Renal cortex interstitium (tissue), 15 donors: ENCODE data around the gene CCND2. TPM values are rescaled to one million over a fixed set of nuclear protein-coding genes. Genes with fewer than 3 reads are reported as not detected.
"Not testable (repeated sequence)": the region's sequence is repeated elsewhere in the genome, so short reads cannot be mapped to it uniquely, and the experiment has no call there.

ENCODE experiments used
- DNase-seq, 11 donors: peaks; one replicate each; pipeline ENCODE4 v3.0.0-alpha.2; 2013; ENCODE audit warnings: low read depth in 9 of 11, low spot score in 4 of 11; ENCODE audit errors: extremely low read depth in 1 of 11
- long read RNA-seq, 16 experiments: transcript quantifications; one replicate each; lab custom pipeline, GENCODE V29; 2026
- polyA plus RNA-seq, 3 donors: library from polyadenylated mRNA; unstranded; fragments of 120-200 nt; gene quantifications; one replicate each; pipeline ENCODE4 v1.2.1, GENCODE V29; 2013; ENCODE audit not compliant: insufficient read length in 3 of 3

The CCND2 gene
- 10 to 100 TPM; 51.3 to 58.5 (median 57.9) TPM for polyA plus RNA-seq
- long read RNA-seq, donor 1, full-length matches to known transcripts: 4 of 4 reads
- long read RNA-seq, donor 1, partial matches to known transcripts: 0 of 4 reads
- long read RNA-seq, donor 1, other reads (novel, unspliced or antisense): 0 of 4 reads
- long read RNA-seq, donor 2, full-length matches to known transcripts: 5 of 5 reads
- long read RNA-seq, donor 2, partial matches to known transcripts: 0 of 5 reads
- long read RNA-seq, donor 2, other reads (novel, unspliced or antisense): 0 of 5 reads
- long read RNA-seq, donor 3, full-length matches to known transcripts: 7 of 14 reads
- long read RNA-seq, donor 3, partial matches to known transcripts: 7 of 14 reads
- long read RNA-seq, donor 3, other reads (novel, unspliced or antisense): 0 of 14 reads
- long read RNA-seq, donor 4, full-length matches to known transcripts: 2 of 41 reads
- long read RNA-seq, donor 4, partial matches to known transcripts: 39 of 41 reads
- long read RNA-seq, donor 4, other reads (novel, unspliced or antisense): 0 of 41 reads
- long read RNA-seq, donor 5: 0 reads
- long read RNA-seq, donor 6, full-length matches to known transcripts: 7 of 7 reads
- long read RNA-seq, donor 6, partial matches to known transcripts: 0 of 7 reads
- long read RNA-seq, donor 6, other reads (novel, unspliced or antisense): 0 of 7 reads
- long read RNA-seq, donor 7, full-length matches to known transcripts: 5 of 5 reads
- long read RNA-seq, donor 7, partial matches to known transcripts: 0 of 5 reads
- long read RNA-seq, donor 7, other reads (novel, unspliced or antisense): 0 of 5 reads
- long read RNA-seq, donor 8, full-length matches to known transcripts: 9 of 18 reads
- long read RNA-seq, donor 8, partial matches to known transcripts: 9 of 18 reads
- long read RNA-seq, donor 8, other reads (novel, unspliced or antisense): 0 of 18 reads
- long read RNA-seq, donor 9, full-length matches to known transcripts: 3 of 8 reads
- long read RNA-seq, donor 9, partial matches to known transcripts: 5 of 8 reads
- long read RNA-seq, donor 9, other reads (novel, unspliced or antisense): 0 of 8 reads
- long read RNA-seq, donor 10, full-length matches to known transcripts: 7 of 12 reads
- long read RNA-seq, donor 10, partial matches to known transcripts: 5 of 12 reads
- long read RNA-seq, donor 10, other reads (novel, unspliced or antisense): 0 of 12 reads
- long read RNA-seq, donor 11, full-length matches to known transcripts: 4 of 4 reads
- long read RNA-seq, donor 11, partial matches to known transcripts: 0 of 4 reads
- long read RNA-seq, donor 11, other reads (novel, unspliced or antisense): 0 of 4 reads
- long read RNA-seq, donor 12, full-length matches to known transcripts: 1 of 1 reads
- long read RNA-seq, donor 12, partial matches to known transcripts: 0 of 1 reads
- long read RNA-seq, donor 12, other reads (novel, unspliced or antisense): 0 of 1 reads
- long read RNA-seq, donor 13: 0 reads
- long read RNA-seq, donor 14, full-length matches to known transcripts: 2 of 2 reads
- long read RNA-seq, donor 14, partial matches to known transcripts: 0 of 2 reads
- long read RNA-seq, donor 14, other reads (novel, unspliced or antisense): 0 of 2 reads
- long read RNA-seq, donor 15, full-length matches to known transcripts: 2 of 2 reads
- long read RNA-seq, donor 15, partial matches to known transcripts: 0 of 2 reads
- long read RNA-seq, donor 15, other reads (novel, unspliced or antisense): 0 of 2 reads
- long read RNA-seq, donor 16, full-length matches to known transcripts: 16 of 29 reads
- long read RNA-seq, donor 16, partial matches to known transcripts: 13 of 29 reads
- long read RNA-seq, donor 16, other reads (novel, unspliced or antisense): 0 of 29 reads

GRCh38 chr12:4273652-4274395, at the start of gene CCND2:
Gene CCND2, plus strand, starts transcription at chr12:4273762. Its CDS starts 279 bp downstream, at chr12:4274041.
- DNase-seq: peak in 10 of 11 donors; percentile 83 to 95 (median 92)

GRCh38 chr12:4224206-4224889, 49.2 kb upstream of the CCND2 start:
- no peak for DNase-seq

GRCh38 chr12:4225571-4225970, 48.0 kb upstream of the CCND2 start:
- no peak for DNase-seq

- no peak for DNase-seq
Observed at GRCh38 chr12:4227046-4227445, 46.5 kb upstream of the CCND2 start.

GRCh38 chr12:4228122-4228580, 45.4 kb upstream of the CCND2 start:
- no peak for DNase-seq

- DNase-seq: no peak
Observed at GRCh38 chr12:4230526-4230925, 43.0 kb upstream of the CCND2 start.

- DNase-seq: no peak
Observed at GRCh38 chr12:4238577-4238976, 35.0 kb upstream of the CCND2 start.

GRCh38 chr12:4239746-4240145, 33.8 kb upstream of the CCND2 start:
- no peak for DNase-seq

GRCh38 chr12:4240161-4240783, 33.3 kb upstream of the CCND2 start:
- DNase-seq: no peak

GRCh38 chr12:4240981-4241380, 32.6 kb upstream of the CCND2 start:
- no peak for DNase-seq

GRCh38 chr12:4241592-4241991, 32.0 kb upstream of the CCND2 start:
- DNase-seq: no peak

- no peak for DNase-seq
Observed at GRCh38 chr12:4242595-4242994, 31.0 kb upstream of the CCND2 start.

- DNase-seq: no peak
Observed at GRCh38 chr12:4243091-4243490, 30.5 kb upstream of the CCND2 start.

- not testable (repeated sequence) for DNase-seq
Observed at GRCh38 chr12:4243491-4244100, 30.0 kb upstream of the CCND2 start.

GRCh38 chr12:4244868-4245267, 28.7 kb upstream of the CCND2 start:
- no peak for DNase-seq

GRCh38 chr12:4245446-4245845, 28.1 kb upstream of the CCND2 start:
- DNase-seq: no peak
